CD8-positive, alpha-beta memory T cell (primary cell): ENCODE data around the gene ADIG. TPM values are rescaled to one million over a fixed set of nuclear protein-coding genes. Genes with fewer than 3 reads are reported as not detected.
A peak's percentile ranks its signal among the peaks of the same experiment; 100 is the strongest.

ENCODE experiments used
- CTCF ChIA-PET: fragments of 350-600 bp; sonication (Branson Sonifier 250); formaldehyde crosslinking; loops from one replicate; lab custom pipeline; 2021; ENCODE audit warnings: antibody characterized with exemption; lab: Charles Lee
- POLR2A ChIA-PET: fragments of 350-600 bp; sonication (Branson Sonifier 250); formaldehyde crosslinking; loops from one replicate; lab custom pipeline; 2021; ENCODE audit warnings: antibody characterized with exemption; lab: Charles Lee
- DNase-seq, 5 donors: peaks; one replicate each; pipeline versions ENCODE4 v3.0.0 to v3.0.0-alpha.2; 2020 to 2022; ENCODE audit warnings: mixed read lengths in 1 of 5
- H3K27ac ChIP-seq: one replicate; pipeline ENCODE4 v1.7.0; 2013; ENCODE audit warnings: low read depth, mild to moderate bottlenecking, low read length, moderate library complexity
- H3K27me3 ChIP-seq: 2 replicates; pipeline ENCODE4 v1.7.0; 2013; ENCODE audit warnings: low read length, mild to moderate bottlenecking; ENCODE audit not compliant: insufficient read depth, poor library complexity, severe bottlenecking
- H3K36me3 ChIP-seq: 2 replicates; pipeline ENCODE4 v1.7.0; 2013; ENCODE audit warnings: mild to moderate bottlenecking, low read length, moderate library complexity; ENCODE audit not compliant: insufficient read depth
- H3K4me1 ChIP-seq: 2 replicates; pipeline ENCODE4 v1.7.0; 2013; ENCODE audit warnings: mild to moderate bottlenecking, low read length, moderate library complexity; ENCODE audit not compliant: insufficient read depth
- H3K4me3 ChIP-seq: 2 replicates; pipeline ENCODE4 v1.7.0; 2013; ENCODE audit warnings: mild to moderate bottlenecking, low read length
- H3K9me3 ChIP-seq: 2 replicates; pipeline ENCODE4 v1.7.0; 2013; ENCODE audit warnings: mild to moderate bottlenecking, low read length
- H3K27ac Mint-ChIP-seq, 8 donors: one replicate each; pipeline ENCODE4 v1.8.0; 2020 to 2021; ENCODE audit warnings: mixed read lengths in 8 of 8, mild to moderate bottlenecking in 6 of 8, inconsistent platforms in 3 of 8, moderate library complexity in 3 of 8
- H3K27me3 Mint-ChIP-seq, 2 donors: one replicate each; pipeline ENCODE4 v1.8.0; 2020 to 2021; ENCODE audit warnings: mixed read lengths in 2 of 2, mild to moderate bottlenecking in 1 of 2, moderate library complexity in 1 of 2
- H3K36me3 Mint-ChIP-seq, 3 donors: one replicate each; pipeline ENCODE4 v1.8.0; 2020 to 2021; ENCODE audit warnings: mixed read lengths in 3 of 3, inconsistent platforms in 1 of 3, mild to moderate bottlenecking in 1 of 3
- H3K4me1 Mint-ChIP-seq, 3 donors: one replicate each; pipeline ENCODE4 v1.8.0; 2020 to 2021; ENCODE audit warnings: mixed read lengths in 3 of 3, inconsistent platforms in 1 of 3, mild to moderate bottlenecking in 1 of 3
- H3K4me3 Mint-ChIP-seq, 7 donors: one replicate each; pipeline ENCODE4 v1.8.0; 2020 to 2021; ENCODE audit warnings: mixed read lengths in 7 of 7, mild to moderate bottlenecking in 6 of 7, moderate library complexity in 4 of 7, inconsistent platforms in 2 of 7
- H3K9me3 Mint-ChIP-seq, 5 donors: one replicate each; pipeline ENCODE4 v1.8.0; 2020 to 2022; ENCODE audit warnings: mixed read lengths in 5 of 5, mild to moderate bottlenecking in 3 of 5, moderate library complexity in 2 of 5, inconsistent platforms in 1 of 5
- polyA plus RNA-seq: library from polyadenylated mRNA; unstranded; fragments of 300-500 nt; fragmentation: Illumina TruSeq; gene quantifications from one replicate; pipeline ENCODE4 v1.2.3, GENCODE V29; 2021
- total RNA-seq, 2 experiments: library from RNA; stranded (reverse); gene quantifications; one replicate each; pipeline ENCODE4 v1.2.3, GENCODE V29; 2021

The ADIG gene
- total and polyA plus RNA-seq, 3 experiments from 2014 or later, result not detected

- POLR2A ChIA-PET, result no interaction called here
- no peak overlapping the region for H3K4me3 ChIP-seq
- H3K27ac Mint-ChIP-seq, result no peak overlapping the region
- peaks cover 7% of the 10 kb centered on the region for H3K27me3 ChIP-seq
- no peaks in the 10 kb centered on the region for H3K4me1 Mint-ChIP-seq
- peaks cover 0 to 3% (median 0%) of the 10 kb centered on the region in 5 donors for H3K9me3 Mint-ChIP-seq
- peaks cover 0 to 5% (median 0%) of the 10 kb centered on the region in 3 donors for H3K36me3 Mint-ChIP-seq
- no peaks in the 10 kb centered on the region for H3K9me3 ChIP-seq
- H3K4me3 Mint-ChIP-seq, result no peak overlapping the region
- H3K27me3 Mint-ChIP-seq, result peaks cover 15 to 20% of the 10 kb centered on the region in 2 donors
- H3K36me3 ChIP-seq, result no peaks in the 10 kb centered on the region
- DNase-seq, result no peak
- CTCF ChIA-PET, result interaction anchor here (1.0 kb wide), 1 partner anchor 108 kb away, joined by 3 read pairs; no protein-coding TSS in a partner anchor
- no peak overlapping the region for H3K27ac ChIP-seq
- no peaks in the 10 kb centered on the region for H3K4me1 ChIP-seq
Measured at GRCh38 chr20:38623061-38623460, 42.1 kb downstream of the ADIG start.

GRCh38 chr20:38624084-38624483, 43.1 kb downstream of the ADIG start:
- Histone ChIP-seq H3K4me1 (no peaks in the 10 kb centered on the region), H3K27ac (no peak overlapping the region), H3K27me3 (peaks cover under 1% of the 10 kb centered on the region), H3K36me3 (no peaks in the 10 kb centered on the region), H3K9me3 (no peaks in the 10 kb centered on the region), H3K4me3 (no peak overlapping the region)
- Mint-ChIP-seq H3K36me3 (peaks cover 0 to 5% (median 0%) of the 10 kb centered on the region in 3 donors), H3K27ac (no peak overlapping the region), H3K4me3 (no peak overlapping the region), H3K9me3 (peaks cover 0 to 3% (median 0%) of the 10 kb centered on the region in 5 donors), H3K4me1 (no peaks in the 10 kb centered on the region), H3K27me3 (peaks cover 12 to 13% of the 10 kb centered on the region in 2 donors)
- DNase-seq, result no peak
- ChIA-PET POLR2A (no interaction called here), CTCF (no interaction called here)

- H3K36me3 Mint-ChIP-seq, result peaks cover 0 to 5% (median 0%) of the 10 kb centered on the region in 3 donors
- H3K27ac Mint-ChIP-seq, result peak overlapping the region in 1 of 8 donors; percentile 54
- H3K9me3 ChIP-seq, result no peaks in the 10 kb centered on the region
- peaks cover 0 to 3% (median 0%) of the 10 kb centered on the region in 5 donors for H3K9me3 Mint-ChIP-seq
- POLR2A ChIA-PET, result no interaction called here
- no peaks in the 10 kb centered on the region for H3K36me3 ChIP-seq
- no peak for DNase-seq
- H3K27ac ChIP-seq, result no peak overlapping the region
- CTCF ChIA-PET, result no interaction called here
- H3K27me3 ChIP-seq, result no peaks in the 10 kb centered on the region
- peaks cover 12 to 14% of the 10 kb centered on the region in 2 donors for H3K27me3 Mint-ChIP-seq
- no peak overlapping the region for H3K4me3 Mint-ChIP-seq
- H3K4me1 ChIP-seq, result no peaks in the 10 kb centered on the region
- no peak overlapping the region for H3K4me3 ChIP-seq
- H3K4me1 Mint-ChIP-seq, result no peaks in the 10 kb centered on the region
Measured at GRCh38 chr20:38625896-38626295, 44.9 kb downstream of the ADIG start.

- no peak overlapping the region for H3K4me3 ChIP-seq
- H3K4me1 Mint-ChIP-seq, result no peaks in the 10 kb centered on the region
- peaks cover 0 to 5% (median 0%) of the 10 kb centered on the region in 3 donors for H3K36me3 Mint-ChIP-seq
- no peaks in the 10 kb centered on the region for H3K4me1 ChIP-seq
- CTCF ChIA-PET, result no interaction called here
- H3K27me3 ChIP-seq, result no peaks in the 10 kb centered on the region
- H3K27ac ChIP-seq, result no peak overlapping the region
- H3K9me3 ChIP-seq, result no peaks in the 10 kb centered on the region
- H3K27ac Mint-ChIP-seq, result no peak overlapping the region
- H3K4me3 Mint-ChIP-seq, result no peak overlapping the region
- peaks cover 0 to 3% (median 0%) of the 10 kb centered on the region in 5 donors for H3K9me3 Mint-ChIP-seq
- no peak for DNase-seq
- H3K27me3 Mint-ChIP-seq, result peaks cover 10 to 11% of the 10 kb centered on the region in 2 donors
- H3K36me3 ChIP-seq, result no peaks in the 10 kb centered on the region
- POLR2A ChIA-PET, result no interaction called here
Measured at GRCh38 chr20:38626921-38627659, 46.1 kb downstream of the ADIG start.

GRCh38 chr20:38628580-38629470, 47.8 kb downstream of the ADIG start:
- no peak for DNase-seq
- Histone ChIP-seq H3K4me3 (no peak overlapping the region), H3K36me3 (no peaks in the 10 kb centered on the region), H3K9me3 (no peaks in the 10 kb centered on the region), H3K27me3 (peaks cover 2% of the 10 kb centered on the region), H3K27ac (no peak overlapping the region), H3K4me1 (no peaks in the 10 kb centered on the region)
- Mint-ChIP-seq H3K9me3 (peaks cover 0 to 3% (median 0%) of the 10 kb centered on the region in 5 donors), H3K27me3 (peaks cover 13 to 14% of the 10 kb centered on the region in 2 donors), H3K4me3 (no peak overlapping the region), H3K27ac (peak overlapping the region in 1 of 8 donors; percentile 38), H3K36me3 (peaks cover 0 to 5% (median 0%) of the 10 kb centered on the region in 3 donors), H3K4me1 (peaks cover 4 to 5% (median 5%) of the 10 kb centered on the region in 3 donors)
- CTCF ChIA-PET, result interaction anchor here (0.9 kb wide), 1 partner anchor 9 kb away, joined by 3 read pairs; no protein-coding TSS in a partner anchor
- POLR2A ChIA-PET, result no interaction called here

GRCh38 chr20:38629979-38630378, 49.0 kb downstream of the ADIG start:
- no peak for DNase-seq
- Histone ChIP-seq H3K4me1 (no peaks in the 10 kb centered on the region), H3K36me3 (no peaks in the 10 kb centered on the region), H3K9me3 (no peaks in the 10 kb centered on the region), H3K4me3 (no peak overlapping the region), H3K27me3 (peaks cover 5% of the 10 kb centered on the region), H3K27ac (no peak overlapping the region)
- Mint-ChIP-seq H3K9me3 (no peaks in the 10 kb centered on the region), H3K4me3 (no peak overlapping the region), H3K27ac (no peak overlapping the region), H3K36me3 (no peaks in the 10 kb centered on the region), H3K27me3 (peaks cover 18% of the 10 kb centered on the region in 2 donors), H3K4me1 (peaks cover 4 to 5% (median 5%) of the 10 kb centered on the region in 3 donors)
- POLR2A ChIA-PET, result no interaction called here
- CTCF ChIA-PET, result no interaction called here

GRCh38 chr20:38630727-38631126, 49.7 kb downstream of the ADIG start:
- no peaks in the 10 kb centered on the region for H3K36me3 ChIP-seq
- H3K4me1 Mint-ChIP-seq, result peaks cover 4 to 5% (median 5%) of the 10 kb centered on the region in 3 donors
- no peak overlapping the region for H3K4me3 Mint-ChIP-seq
- H3K36me3 Mint-ChIP-seq, result no peaks in the 10 kb centered on the region
- H3K27me3 Mint-ChIP-seq, result peaks cover 18% of the 10 kb centered on the region in 2 donors
- H3K9me3 Mint-ChIP-seq, result no peaks in the 10 kb centered on the region
- no peaks in the 10 kb centered on the region for H3K9me3 ChIP-seq
- H3K4me1 ChIP-seq, result no peaks in the 10 kb centered on the region
- H3K27ac ChIP-seq, result no peak overlapping the region
- H3K4me3 ChIP-seq, result no peak overlapping the region
- ChIA-PET POLR2A (no interaction called here), CTCF (no interaction called here)
- peaks cover 5% of the 10 kb centered on the region for H3K27me3 ChIP-seq
- H3K27ac Mint-ChIP-seq, result no peak overlapping the region
- no peak for DNase-seq
